IMR-90 (cell line): Measurements from ENCODE around the gene AGBL1. TPM values are rescaled to one million over a fixed set of nuclear protein-coding genes. Genes with fewer than 3 reads are reported as not detected.
"Not testable (repeated sequence)": the region's sequence is repeated elsewhere in the genome, so short reads cannot be mapped to it uniquely, and the experiment has no call there.

Experiments used
- ATAC-seq: fragments of 200-7000 bp; cut with Tn5 transposase; 2 replicates; pipeline ENCODE4 v1.9.1; 2020; ENCODE audit warnings: low read depth, mild to moderate bottlenecking, moderate library complexity
- BruUV-seq: library from RNA; stranded (reverse); fragments of 400-500 nt; replicated peaks from 2 replicates; lab custom pipeline; 2021; lab: Mats Ljungman, UMichigan
- CTCF ChIA-PET: fragments of 300-600 bp; formaldehyde crosslinking; extraction: SDS; loops from one replicate; lab custom pipeline; 2021; ENCODE audit warnings: antibody characterized with exemption; lab: Yijun Ruan, JAX
- POLR2A ChIA-PET: fragments of 300-600 bp; sonication (Branson Sonifier 250); formaldehyde crosslinking; loops from one replicate; lab custom pipeline; 2022; ENCODE audit warnings: antibody characterized with exemption; ENCODE audit not compliant: unreplicated experiment; lab: Charles Lee
- DNase-seq: peaks from one replicate; pipeline ENCODE4 v3.0.0; 2013
- H2AFZ ChIP-seq: replicated peaks from 2 replicates; pipeline ENCODE3; 2013; ENCODE audit warnings: low read length, mild to moderate bottlenecking; ENCODE audit not compliant: poor library complexity
- H2AK5ac ChIP-seq: 2 replicates; pipeline ENCODE4 v1.6.1; 2013; ENCODE audit warnings: low read depth, low read length, inconsistent platforms
- H2AK9ac ChIP-seq: replicated peaks from 2 replicates; pipeline ENCODE3; 2013; ENCODE audit warnings: mild to moderate bottlenecking, low read depth, low read length, moderate library complexity; ENCODE audit not compliant: poor library complexity
- H2BK120ac ChIP-seq: 2 replicates; pipeline ENCODE4 v1.6.1; 2013; ENCODE audit warnings: low read depth, low read length, inconsistent platforms
- H2BK15ac ChIP-seq: 3 replicates; pipeline ENCODE4 v1.6.1; 2013; ENCODE audit warnings: low read depth, low read length, inconsistent platforms
- H2BK20ac ChIP-seq: 2 replicates; pipeline ENCODE4 v1.6.1; 2013; ENCODE audit warnings: low read depth, mild to moderate bottlenecking, inconsistent platforms, low read length, moderate library complexity
- H2BK5ac ChIP-seq: 2 replicates; pipeline ENCODE4 v1.6.1; 2013; ENCODE audit warnings: mild to moderate bottlenecking, low read depth, low read length, inconsistent platforms; ENCODE audit not compliant: poor library complexity, severe bottlenecking
- H3K14ac ChIP-seq: replicated peaks from 2 replicates; pipeline ENCODE4 v1.6.1; 2013; ENCODE audit warnings: low read depth, low read length, inconsistent platforms
- H3K18ac ChIP-seq: 2 replicates; pipeline ENCODE4 v1.6.1; 2013; ENCODE audit warnings: low read depth, low read length, control low read depth
- H3K23ac ChIP-seq: 2 replicates; pipeline ENCODE4 v1.6.1; 2013; ENCODE audit warnings: low read depth, low read length, inconsistent platforms
- H3K27ac ChIP-seq: 2 replicates; pipeline ENCODE4 v1.5.1; 2013; ENCODE audit warnings: mild to moderate bottlenecking, control low read depth, low read length; ENCODE audit not compliant: insufficient read depth
- H3K27me3 ChIP-seq: 2 replicates; pipeline ENCODE4 v1.6.1; 2013; ENCODE audit warnings: low read length; ENCODE audit not compliant: control insufficient read depth, insufficient read depth
- H3K36me3 ChIP-seq: 2 replicates; pipeline ENCODE4 v1.6.1; 2013; ENCODE audit warnings: low read length, mixed read lengths; ENCODE audit not compliant: control insufficient read depth, insufficient read depth
- H3K4ac ChIP-seq: 2 replicates; pipeline ENCODE4 v1.6.1; 2013; ENCODE audit warnings: low read depth, low read length, inconsistent platforms
- H3K4me1 ChIP-seq: 2 replicates; pipeline ENCODE4 v1.6.1; 2013; ENCODE audit warnings: low read length, mixed read lengths; ENCODE audit not compliant: control insufficient read depth, insufficient read depth
- H3K4me2 ChIP-seq: 2 replicates; pipeline ENCODE4 v1.6.1; 2013; ENCODE audit warnings: low read depth, mild to moderate bottlenecking, control low read depth, low read length, moderate library complexity
- H3K4me3 ChIP-seq: 2 replicates; pipeline ENCODE4 v1.5.1; 2013; ENCODE audit warnings: low read depth, mild to moderate bottlenecking, control low read depth, low read length, moderate library complexity; ENCODE audit not compliant: insufficient read depth
- H3K56ac ChIP-seq: 2 replicates; pipeline ENCODE4 v1.6.1; 2013; ENCODE audit warnings: low read length, inconsistent platforms; ENCODE audit not compliant: insufficient read depth; ENCODE audit errors: extremely low read depth
- H3K79me1 ChIP-seq, 2 experiments: 2 replicates each; pipeline ENCODE4 v1.6.1; 2013; ENCODE audit warnings: low read length in 2 of 2, inconsistent platforms in 1 of 2, low read depth in 1 of 2
- H3K9ac ChIP-seq: 2 replicates; pipeline ENCODE4 v1.6.1; 2013; ENCODE audit warnings: low read depth, low read length, control low read depth
- H3K9me1 ChIP-seq: 2 replicates; pipeline ENCODE4 v1.6.1; 2013; ENCODE audit warnings: low read length, inconsistent platforms; ENCODE audit not compliant: insufficient read depth
- H3K9me3 ChIP-seq: 2 replicates; pipeline ENCODE4 v1.6.1; 2013; ENCODE audit warnings: low read length; ENCODE audit not compliant: control insufficient read depth, insufficient read depth
- H4K20me1 ChIP-seq: 2 replicates; pipeline ENCODE4 v1.6.1; 2013; ENCODE audit warnings: low read length, inconsistent platforms; ENCODE audit not compliant: insufficient read depth
- H4K5ac ChIP-seq: 2 replicates; pipeline ENCODE4 v1.6.1; 2013; ENCODE audit warnings: mild to moderate bottlenecking, low read depth, low read length, control low read depth
- H4K8ac ChIP-seq, 2 experiments: 2 replicates each; pipeline ENCODE4 v1.6.1; 2013; ENCODE audit warnings: low read depth in 2 of 2, low read length in 2 of 2, control low read depth in 1 of 2, inconsistent platforms in 1 of 2
- H4K91ac ChIP-seq: 2 replicates; pipeline ENCODE4 v1.6.1; 2013; ENCODE audit warnings: low read depth, low read length, inconsistent platforms; ENCODE audit not compliant: insufficient read depth
- WGBS, 2 experiments: methylation state at CpG; one replicate each; pipeline versions ENCODE4 v1.1.5 to v1.1.7; 2013; ENCODE audit warnings: missing lambda C conversion rate in 2 of 2; ENCODE audit not compliant: insufficient read length in 1 of 2; ENCODE audit errors: extremely low coverage in 2 of 2; 5-methylcytosine and 5-hydroxymethylcytosine counted together
- dilution Hi-C: fragments of 300-500 bp; cut with HindIII; formaldehyde crosslinking; loops from one replicate; pipeline ENCODE4 v1.14.3; 2018; ENCODE audit warnings: low sequenced_read_pairs; ENCODE audit not compliant: unreplicated experiment
- in situ Hi-C: fragments of 300-500 bp; cut with MboI; formaldehyde crosslinking; loops from 3 replicates; pipeline ENCODE4 v1.14.3; 2019; ENCODE audit warnings: low sequenced_read_pairs, inconsistent platforms, mixed read lengths
- intact Hi-C: fragments of 100-400 bp; cut with micrococcal nuclease; formaldehyde crosslinking; loops from 2 replicates; pipeline ENCODE4 v1.10.0; 2022
- polyA plus RNA-seq, 3 experiments: library from polyadenylated mRNA; depleted of rRNA; stranded (reverse); fragments of >200 nt; gene quantifications; 2 replicates each; pipeline ENCODE4 v1.2.3, GENCODE V29; 2012; ENCODE audit warnings: low replicate concordance in 1 of 3
- total RNA-seq: library from RNA; depleted of rRNA; stranded (reverse); fragments of >200 nt; gene quantifications from 2 replicates; pipeline ENCODE4 v1.2.3, GENCODE V29; 2012

The AGBL1 gene
- total and polyA plus RNA-seq, 2 of the 4 experiments (the other 2 are of a cell fraction), result not detected

GRCh38 chr15:86528094-86528493 lies 448.4 kb downstream of the AGBL1 start:
- H3K9me3 ChIP-seq, H3K23ac ChIP-seq, H4K20me1 ChIP-seq, POLR2A ChIA-PET, H3K36me3 ChIP-seq, in situ Hi-C loops, ATAC-seq, H2AFZ ChIP-seq, H2BK120ac ChIP-seq, H3K4me2 ChIP-seq, H3K27me3 ChIP-seq, H2BK5ac ChIP-seq, H3K79me1 ChIP-seq, BruUV-seq, H3K9me1 ChIP-seq, dilution Hi-C loops, H3K4me3 ChIP-seq, H2BK15ac ChIP-seq, H3K9ac ChIP-seq, H2BK20ac ChIP-seq, H4K91ac ChIP-seq, H4K5ac ChIP-seq, intact Hi-C loops, H2AK5ac ChIP-seq, H3K56ac ChIP-seq, H3K4me1 ChIP-seq, H3K14ac ChIP-seq, H3K4ac ChIP-seq, H3K27ac ChIP-seq, DNase-seq, CTCF ChIA-PET, H3K18ac ChIP-seq, H2AK9ac ChIP-seq, H4K8ac ChIP-seq: not testable (repeated sequence)
- no CpG with 5 or more reads among the region's 26 CpGs for WGBS, 2 experiments
